Measurements from ENCODE around the gene CLCN2. TPM values are rescaled to one million over a fixed set of nuclear protein-coding genes. Genes with fewer than 3 reads are reported as not detected.

The CLCN2 gene
- total and polyA plus RNA-seq, 10 donors = 1.6 to 6.4 (median 3.7) TPM

DNA sequence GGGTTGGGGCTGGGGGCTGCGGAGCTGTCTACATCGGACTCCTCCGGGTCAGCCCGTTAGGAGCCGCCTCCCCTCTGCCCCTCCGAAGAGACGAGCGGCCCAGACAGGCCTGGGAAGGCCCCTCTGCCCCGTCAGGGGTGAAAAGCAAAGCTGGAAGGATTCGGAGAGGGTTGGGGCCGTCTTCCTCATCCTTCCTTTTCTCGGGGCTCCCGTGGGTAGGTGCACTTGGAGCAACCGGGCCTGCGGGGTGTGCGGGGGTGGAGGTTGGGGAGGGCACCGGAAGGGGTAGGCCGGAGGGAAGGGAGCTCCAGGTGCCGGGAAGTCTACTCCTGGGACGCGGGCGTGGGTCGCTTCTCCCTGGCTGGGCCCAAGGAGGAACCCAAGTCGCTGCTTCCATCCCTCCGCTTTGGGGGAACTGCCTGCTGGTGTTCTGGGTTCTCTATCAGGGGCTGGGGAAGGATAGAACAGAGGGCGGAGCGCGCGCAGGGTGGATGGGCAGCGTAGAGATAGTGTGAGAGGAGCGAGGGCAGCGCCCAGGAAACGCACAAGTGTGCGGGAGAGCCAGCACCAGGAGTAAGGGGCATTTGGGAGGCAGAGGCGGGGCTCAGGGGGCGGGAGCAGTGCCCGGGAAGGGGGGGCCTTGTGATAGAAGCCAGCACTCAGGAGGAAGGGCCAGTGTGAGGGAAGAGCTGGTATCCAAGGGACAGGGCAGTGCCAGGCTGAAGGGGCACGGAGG lies 695 bp upstream of the CLCN2 start:
- 0 to 1% (median 0%) methylated on average over 25 to 38 of the region's 38 CpGs for WGBS, 5 donors
- intact Hi-C loops (cut with DNase I; ENCODE audit: low total_unique reads) = no loop called here
- H3K27ac ChIP-seq = peak overlapping the region; percentile 93 to 98 (median 97)
- DNase-seq = peak; percentile 92
- TF ChIP-seq POLR2AphosphoS5 (IDR thresholded peaks at IDR 0.05) = peak in 2 of 3 donors; percentile 13 to 15
- no peak for TF ChIP-seq POLR2A (IDR thresholded peaks at IDR 0.05)
- peaks cover 11 to 62% (median 31%) of the 10 kb centered on the region in 6 donors for H3K4me1 ChIP-seq
- H3K27me3 ChIP-seq (replicated peaks in 1 of 7) = no peaks in the 10 kb centered on the region
- peaks cover 0 to 35% (median 9%) of the 10 kb centered on the region in 6 donors for H3K36me3 ChIP-seq
- peak overlapping the region; percentile 82 to 98 (median 90) for H3K4me3 ChIP-seq
- H3K9me3 ChIP-seq = no peaks in the 10 kb centered on the region

DNA sequence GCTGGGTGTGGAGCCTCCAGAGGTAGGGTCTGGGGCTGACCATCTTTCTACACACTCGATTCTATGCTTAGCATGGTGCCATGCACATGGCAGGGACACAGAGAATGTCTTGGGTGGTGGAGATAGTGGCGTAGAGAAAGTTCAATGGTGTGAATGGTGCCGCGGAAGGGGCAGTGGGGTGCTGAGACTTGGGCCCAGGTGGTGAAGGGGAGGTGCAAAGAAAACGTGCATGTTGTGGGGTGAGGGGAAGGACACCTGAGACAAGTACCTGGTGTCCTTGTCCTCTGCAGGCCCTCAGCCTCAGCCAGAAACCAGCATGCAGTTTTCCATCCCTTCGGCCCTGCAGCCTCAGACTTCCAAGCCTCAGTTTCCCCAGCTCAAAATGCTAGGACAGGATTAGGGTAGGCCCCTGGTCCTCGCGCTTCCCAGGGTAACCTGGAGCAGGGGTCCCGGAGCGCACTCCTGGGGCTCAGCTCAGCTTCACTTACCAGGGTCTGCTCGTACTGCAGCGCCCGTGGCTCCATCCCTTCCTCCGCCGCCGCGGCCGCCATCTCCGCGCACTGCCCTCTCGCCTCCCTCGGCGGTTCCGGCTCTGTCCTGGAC lies 375 bp downstream of the CLCN2 start:
- H3K4me3 ChIP-seq = peak overlapping the region; percentile 82 to 98 (median 90)
- 9 to 21% (median 13%) methylated on average over 14 to 24 of the region's 24 CpGs for WGBS, 5 donors
- DNase-seq = no peak
- intact Hi-C loops (cut with DNase I; ENCODE audit: low total_unique reads) = no loop called here
- peaks cover 11 to 58% (median 31%) of the 10 kb centered on the region in 6 donors for H3K4me1 ChIP-seq
- H3K27ac ChIP-seq = peak overlapping the region; percentile 93 to 98 (median 97)
- H3K36me3 ChIP-seq = peaks cover 0 to 25% (median 3%) of the 10 kb centered on the region in 6 donors
- H3K27me3 ChIP-seq (replicated peaks in 1 of 7) = no peaks in the 10 kb centered on the region
- TF ChIP-seq CTCF (IDR thresholded peaks at IDR 0.05 in 8 of 11, conservative IDR thresholded peaks at IDR 0.05 in 3 of 11) = no peak
- no peak for TF ChIP-seq POLR2AphosphoS5 (IDR thresholded peaks at IDR 0.05)
- TF ChIP-seq POLR2A (IDR thresholded peaks at IDR 0.05) = no peak
- no peaks in the 10 kb centered on the region for H3K9me3 ChIP-seq

- peaks cover 11 to 55% (median 31%) of the 10 kb centered on the region in 6 donors for H3K4me1 ChIP-seq
- DNase-seq = no peak
- WGBS, 5 donors = 81 to 88% (median 84%) methylated on average over 10 to 12 of the region's 12 CpGs
- no peaks in the 10 kb centered on the region for H3K27me3 ChIP-seq (replicated peaks in 1 of 7)
- H3K27ac ChIP-seq = no peak overlapping the region
- TF ChIP-seq POLR2A (IDR thresholded peaks at IDR 0.05) (no peak), CTCF (IDR thresholded peaks at IDR 0.05 in 8 of 11, conservative IDR thresholded peaks at IDR 0.05 in 3 of 11) (no peak), POLR2AphosphoS5 (IDR thresholded peaks at IDR 0.05) (no peak)
- no peaks in the 10 kb centered on the region for H3K9me3 ChIP-seq
- intact Hi-C loops (cut with DNase I; ENCODE audit: low total_unique reads) = no loop called here
- H3K4me3 ChIP-seq = peak overlapping the region in 6 of 8 donors; percentile 83 to 98 (median 92)
- peaks cover 0 to 20% (median 2%) of the 10 kb centered on the region in 6 donors for H3K36me3 ChIP-seq
Measured at GRCh38 chr3:184360070-184360928, 1.1 kb downstream of the CLCN2 start.

- Histone ChIP-seq H3K27ac (no peak overlapping the region), H3K4me3 (no peak overlapping the region), H3K9me3 (no peaks in the 10 kb centered on the region), H3K36me3 (peaks cover 0 to 18% (median 0%) of the 10 kb centered on the region in 6 donors), H3K4me1 (peaks cover 11 to 50% (median 29%) of the 10 kb centered on the region in 6 donors), H3K27me3 (replicated peaks in 1 of 7) (no peaks in the 10 kb centered on the region)
- 80 to 90% (median 85%) methylated on average over 8 to 9 of the region's 9 CpGs for WGBS, 5 donors
- TF ChIP-seq POLR2AphosphoS5 (IDR thresholded peaks at IDR 0.05) = no peak
- no peak for TF ChIP-seq POLR2A (IDR thresholded peaks at IDR 0.05)
- no peak for TF ChIP-seq CTCF (IDR thresholded peaks at IDR 0.05 in 8 of 11, conservative IDR thresholded peaks at IDR 0.05 in 3 of 11)
- no peak for DNase-seq
- intact Hi-C loops (cut with DNase I; ENCODE audit: low total_unique reads) = no loop called here
Measured at GRCh38 chr3:184359610-184360009, 1.8 kb downstream of the CLCN2 start.

Measured in spleen (tissue), 11 donors.